SJCRH30 (cell line): ENCODE data around the gene DCAF4. TPM values are rescaled to one million over a fixed set of nuclear protein-coding genes. Genes with fewer than 3 reads are reported as not detected.
"Not testable (repeated sequence)": the region's sequence is repeated elsewhere in the genome, so short reads cannot be mapped to it uniquely, and the experiment has no call there.

Experiments
- DNase-seq, 2 experiments: peaks; one replicate each; pipeline ENCODE4 v3.0.0-alpha.2; 2015 to 2020
- H3K27ac ChIP-seq: fragments of 250-450 bp; sonication (Bioruptor Pico); 2 replicates; pipeline ENCODE4 v1.5.1; 2020; ENCODE audit warnings: mild to moderate bottlenecking, moderate library complexity
- H3K27me3 ChIP-seq: fragments of 250-450 bp; sonication (Bioruptor Pico); 2 replicates; pipeline ENCODE4 v1.5.1; 2020; ENCODE audit warnings: mild to moderate bottlenecking, moderate library complexity
- H3K36me3 ChIP-seq: fragments of 250-450 bp; sonication (Bioruptor Pico); 2 replicates; pipeline ENCODE4 v1.5.1; 2020; ENCODE audit warnings: mild to moderate bottlenecking, moderate library complexity
- H3K4me1 ChIP-seq: fragments of 250-450 bp; sonication (Bioruptor Pico); 2 replicates; pipeline ENCODE4 v1.5.1; 2020; ENCODE audit warnings: mild to moderate bottlenecking, moderate library complexity
- H3K4me3 ChIP-seq: fragments of 250-450 bp; sonication (Bioruptor Pico); 2 replicates; pipeline ENCODE4 v1.5.1; 2020; ENCODE audit warnings: mild to moderate bottlenecking, moderate library complexity
- H3K9me3 ChIP-seq: fragments of 250-450 bp; sonication (Bioruptor Pico); replicated peaks from 2 replicates; pipeline ENCODE4 v1.5.1; 2020; ENCODE audit warnings: mild to moderate bottlenecking, moderate library complexity
- total RNA-seq: library from RNA; depleted of rRNA; stranded (reverse); fragments of >200 nt; shearing (Covaris generic); gene quantifications from 2 replicates; pipeline ENCODE4 v1.2.3, GENCODE V29; 2014; rRNA removed

Gene DCAF4
- total RNA-seq, 1 experiment from 2014 or later, result 16.1 TPM

DNA sequence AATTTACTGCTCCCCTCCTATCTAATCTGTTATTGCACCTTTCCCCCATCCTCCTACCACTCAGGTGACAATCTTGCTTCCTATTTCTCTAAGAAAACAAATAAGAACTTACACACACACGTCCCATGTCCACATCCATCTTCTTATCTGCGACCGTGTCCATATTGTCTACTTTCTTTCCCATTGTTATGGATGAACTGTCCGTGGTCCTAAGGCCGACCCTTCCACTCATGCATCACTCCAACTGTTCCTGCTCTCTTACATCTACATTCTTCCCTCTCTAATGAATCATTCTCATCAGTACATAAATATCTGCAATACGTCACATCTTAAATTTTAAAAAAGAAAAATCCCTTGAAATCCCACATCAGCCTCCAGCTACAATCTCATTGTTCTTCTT, 70.7 kb downstream of the DCAF4 start:
- H3K27ac ChIP-seq, result no peak overlapping the region
- peaks cover 2% of the 10 kb centered on the region; the same call in 1 of the 2 replicates for H3K36me3 ChIP-seq
- H3K4me3 ChIP-seq, result no peak overlapping the region
- no peaks in the 10 kb centered on the region for H3K27me3 ChIP-seq
- H3K4me1 ChIP-seq, result no peaks in the 10 kb centered on the region
- DNase-seq, result no peak
- no peaks in the 10 kb centered on the region for H3K9me3 ChIP-seq

DNA sequence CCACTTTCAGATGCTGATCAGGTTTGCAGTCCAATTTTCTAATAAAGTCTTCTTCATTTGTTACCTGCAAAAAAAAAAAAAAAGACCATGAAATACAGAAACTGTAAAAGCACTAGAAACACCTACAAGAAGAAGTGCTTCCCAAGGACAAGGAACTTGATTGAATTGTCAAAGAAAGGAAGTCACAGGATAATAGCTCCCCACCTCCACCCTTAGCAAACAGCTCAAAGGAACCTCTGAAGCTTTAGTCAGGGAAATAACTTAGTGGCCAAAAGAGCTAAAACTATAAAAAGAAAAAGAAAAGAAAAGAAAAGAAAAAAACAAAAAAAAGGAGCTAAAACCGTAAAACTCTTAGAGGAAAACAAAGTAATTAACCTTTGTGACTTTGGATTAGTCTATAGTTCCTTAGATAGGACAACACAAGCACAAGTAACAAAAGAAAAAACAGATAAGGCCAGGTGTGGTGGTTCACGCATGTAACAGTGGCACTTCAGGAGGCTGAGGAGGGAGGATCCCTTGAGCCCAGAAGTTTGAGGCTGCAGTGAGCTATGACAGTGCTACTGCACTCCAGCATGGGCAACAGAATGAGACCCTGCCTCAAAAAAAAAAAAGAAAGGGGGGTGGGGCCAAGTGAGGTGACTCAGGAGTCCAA, 72.1 kb downstream of the DCAF4 start:
- no peaks in the 10 kb centered on the region for H3K4me1 ChIP-seq
- peaks cover 2% of the 10 kb centered on the region; the same call in 1 of the 2 replicates for H3K36me3 ChIP-seq
- H3K4me3 ChIP-seq, result no peak overlapping the region
- H3K27ac ChIP-seq, result no peak overlapping the region
- no peak for DNase-seq
- H3K27me3 ChIP-seq, result no peaks in the 10 kb centered on the region
- H3K9me3 ChIP-seq, result no peaks in the 10 kb centered on the region

DNA sequence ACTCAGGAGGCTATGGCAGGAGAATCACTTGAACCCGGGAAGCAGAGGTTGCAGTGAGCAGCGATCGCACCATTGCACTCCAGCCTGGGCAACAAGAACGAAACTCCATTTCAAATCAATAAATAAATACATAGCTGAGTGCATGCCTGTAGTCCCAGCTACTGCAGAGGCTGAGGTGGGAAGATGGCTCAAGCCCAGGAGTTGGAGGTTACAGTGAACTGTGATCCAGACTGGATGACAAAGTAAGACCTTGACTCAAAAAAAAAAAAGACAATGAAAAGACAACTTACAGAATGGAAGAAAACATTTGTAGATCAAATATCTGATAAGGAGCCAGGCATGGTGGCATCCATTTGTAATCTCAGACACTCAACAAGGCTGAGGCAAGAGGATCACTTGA, 73.1 kb downstream of the DCAF4 start:
- Histone ChIP-seq H3K36me3 (peaks cover 2% of the 10 kb centered on the region; the same call in 1 of the 2 replicates), H3K4me3 (no peak overlapping the region), H3K27me3 (no peaks in the 10 kb centered on the region), H3K9me3 (no peaks in the 10 kb centered on the region), H3K27ac (no peak overlapping the region), H3K4me1 (no peaks in the 10 kb centered on the region)
- DNase-seq, result no peak

DNA sequence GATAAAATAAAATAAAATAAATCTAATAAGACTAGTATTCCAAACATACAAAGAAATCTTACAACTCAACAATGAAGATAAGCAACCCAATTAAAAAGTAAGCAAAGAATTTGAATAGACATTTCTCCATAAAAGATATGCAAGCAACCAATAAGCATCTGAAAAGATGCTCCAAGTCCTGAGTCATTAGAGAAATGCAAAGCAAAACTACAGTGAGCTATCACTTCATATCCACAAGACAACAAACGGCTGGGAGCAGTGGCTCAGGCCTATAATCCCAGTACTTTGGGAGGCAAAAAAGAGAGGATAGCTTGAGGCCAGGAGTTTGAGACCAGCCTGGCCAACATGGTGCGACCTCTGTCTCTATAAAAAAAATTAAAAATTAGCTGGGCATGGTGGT, 73.8 kb downstream of the DCAF4 start:
- Histone ChIP-seq H3K27me3 (no peaks in the 10 kb centered on the region), H3K4me1 (no peaks in the 10 kb centered on the region), H3K4me3 (no peak overlapping the region), H3K36me3 (peaks cover 2% of the 10 kb centered on the region; the same call in 1 of the 2 replicates), H3K9me3 (no peaks in the 10 kb centered on the region), H3K27ac (no peak overlapping the region)
- DNase-seq, result no peak

DNA sequence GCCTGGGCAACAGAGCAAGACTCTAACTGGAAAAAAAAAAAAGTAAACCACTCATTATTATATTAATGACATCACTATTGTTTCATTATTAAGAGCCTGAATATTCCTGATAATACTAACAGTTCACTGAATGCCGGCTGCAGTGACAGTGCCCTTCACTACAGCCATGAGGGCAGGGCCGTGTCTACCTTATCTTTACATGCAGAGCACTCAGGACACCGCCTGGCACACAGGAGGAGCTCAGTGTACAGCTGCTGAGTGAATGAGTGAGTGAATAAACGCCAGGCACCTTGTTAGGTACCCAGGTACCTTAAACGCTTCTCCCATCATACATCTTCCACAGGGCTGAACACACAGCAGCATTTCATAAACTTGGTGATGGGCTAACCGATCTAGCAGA, 77.4 kb downstream of the DCAF4 start:
- H3K36me3 ChIP-seq, result no peaks in the 10 kb centered on the region
- no peaks in the 10 kb centered on the region for H3K9me3 ChIP-seq
- no peak overlapping the region for H3K27ac ChIP-seq
- H3K4me3 ChIP-seq, result no peak overlapping the region
- H3K4me1 ChIP-seq, result peaks cover 9% of the 10 kb centered on the region
- H3K27me3 ChIP-seq, result no peaks in the 10 kb centered on the region
- DNase-seq, result no peak

DNA sequence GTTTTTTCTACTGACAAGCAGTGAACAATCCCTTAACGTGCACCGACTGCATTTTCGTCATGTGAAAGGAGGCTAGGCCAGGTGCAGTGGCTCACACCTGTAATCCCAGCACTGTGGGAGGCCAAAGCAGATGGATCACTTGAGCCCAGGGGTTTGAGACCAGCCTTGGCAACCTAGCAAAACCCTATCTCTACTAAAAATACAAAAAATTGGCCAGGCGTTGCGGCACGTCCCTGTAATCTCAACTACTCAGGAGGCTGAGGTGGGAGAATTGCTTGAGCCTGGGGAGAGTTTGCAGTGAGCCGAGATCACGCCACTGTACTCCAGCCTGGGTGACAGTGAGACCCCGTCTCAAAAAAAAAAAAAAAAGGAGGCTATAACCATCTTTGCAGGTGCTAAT, 78.4 kb downstream of the DCAF4 start:
- not testable (repeated sequence) for H3K27ac ChIP-seq, DNase-seq, H3K36me3 ChIP-seq, H3K9me3 ChIP-seq, H3K4me3 ChIP-seq, H3K27me3 ChIP-seq
- H3K4me1 ChIP-seq, result peaks cover 14% of the 10 kb centered on the region

DNA sequence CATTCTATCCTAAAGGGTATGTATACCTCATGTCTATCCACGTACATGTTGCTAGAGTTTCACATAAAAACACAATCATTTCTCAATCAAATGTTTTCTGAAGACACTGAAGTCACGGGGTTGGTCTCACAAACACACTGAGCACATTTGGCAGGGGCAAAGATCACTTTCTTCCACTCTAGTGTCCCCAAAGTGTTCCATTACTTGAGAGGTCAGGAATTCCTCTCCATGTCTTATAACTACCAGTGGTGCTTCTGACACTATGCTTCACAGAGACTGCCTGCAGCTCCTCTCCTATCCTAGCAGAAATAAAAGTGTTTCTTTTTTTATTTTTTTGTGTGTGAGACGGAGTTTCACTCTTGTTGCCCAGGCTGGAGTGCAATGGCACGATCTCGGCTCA, 81.6 kb downstream of the DCAF4 start:
- H3K27me3 ChIP-seq, result no peaks in the 10 kb centered on the region
- H3K36me3 ChIP-seq, result no peaks in the 10 kb centered on the region
- H3K9me3 ChIP-seq, result no peaks in the 10 kb centered on the region
- H3K4me3 ChIP-seq, result no peak overlapping the region
- no peak for DNase-seq
- peaks cover 14% of the 10 kb centered on the region for H3K4me1 ChIP-seq
- peak overlapping the region; percentile 90 for H3K27ac ChIP-seq

DNA sequence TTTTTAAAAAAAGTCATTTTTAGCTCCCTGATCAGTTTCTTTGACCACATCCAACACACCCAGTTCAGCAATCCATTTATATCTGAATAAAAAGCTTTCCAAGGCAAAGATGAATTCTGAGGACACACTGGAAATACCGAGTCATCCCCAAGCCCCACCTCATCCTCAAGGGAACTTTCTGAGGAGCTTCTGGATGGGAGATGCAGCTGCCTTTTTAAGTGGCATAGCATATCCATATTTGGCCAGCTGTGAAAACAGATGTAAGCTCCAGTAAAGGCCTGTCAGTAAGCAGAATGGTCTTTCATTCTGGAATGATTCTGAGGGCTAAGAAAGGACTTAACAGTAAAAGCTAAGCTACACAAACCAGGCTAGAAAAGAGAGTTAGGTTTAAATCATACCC, 82.2 kb downstream of the DCAF4 start:
- no peak overlapping the region for H3K4me3 ChIP-seq
- DNase-seq, result peak; percentile 83 to 92
- H3K9me3 ChIP-seq, result no peaks in the 10 kb centered on the region
- peak overlapping the region; percentile 90 for H3K27ac ChIP-seq
- no peaks in the 10 kb centered on the region for H3K27me3 ChIP-seq
- peaks cover 14% of the 10 kb centered on the region for H3K4me1 ChIP-seq
- no peaks in the 10 kb centered on the region for H3K36me3 ChIP-seq

Other genes starting within 250 kb of the DCAF4 start
- gene DPF3, start 32.4 kb upstream of the DCAF4 start, total RNA-seq, result 0.25 and 0.79 TPM in 2 replicates
- 6.2 and 7.8 TPM in 2 replicates for gene ZFYVE1, start 100.6 kb downstream of the DCAF4 start, total RNA-seq
- gene RBM25, start 132.1 kb downstream of the DCAF4 start, total RNA-seq, result 52.4 and 59.0 TPM in 2 replicates
- 21.8 and 25.7 TPM in 2 replicates for gene PSEN1, start 210.0 kb downstream of the DCAF4 start, total RNA-seq